ENCODE results near the gene ARL14.

DNA sequence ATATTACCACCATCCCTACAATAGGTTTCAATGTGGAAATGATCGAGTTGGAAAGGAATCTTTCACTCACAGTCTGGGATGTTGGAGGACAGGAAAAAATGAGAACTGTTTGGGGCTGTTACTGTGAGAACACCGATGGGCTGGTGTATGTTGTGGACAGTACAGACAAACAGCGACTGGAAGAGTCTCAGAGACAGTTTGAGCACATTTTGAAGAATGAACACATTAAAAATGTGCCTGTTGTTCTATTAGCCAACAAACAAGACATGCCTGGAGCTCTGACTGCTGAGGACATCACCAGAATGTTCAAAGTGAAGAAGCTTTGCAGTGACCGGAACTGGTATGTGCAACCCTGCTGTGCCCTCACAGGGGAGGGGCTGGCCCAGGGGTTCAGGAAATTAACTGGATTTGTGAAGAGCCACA lies 510 bp downstream of the ARL14 start:
- TF ChIP-seq, protein P1, sequence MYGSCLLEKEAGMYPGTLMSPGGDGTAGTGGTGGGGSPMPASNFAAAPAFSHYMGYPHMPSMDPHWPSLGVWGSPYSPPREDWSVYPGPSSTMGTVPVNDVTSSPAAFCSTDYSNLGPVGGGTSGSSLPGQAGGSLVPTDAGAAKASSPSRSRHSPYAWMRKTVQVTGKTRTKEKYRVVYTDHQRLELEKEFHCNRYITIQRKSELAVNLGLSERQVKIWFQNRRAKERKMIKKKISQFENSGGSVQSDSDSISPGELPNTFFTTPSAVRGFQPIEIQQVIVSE (CRISPR knock-in tag; IDR thresholded peaks at IDR 0.05; ENCODE audit: borderline replicate concordance): no peak
- TF ChIP-seq, protein P2, sequence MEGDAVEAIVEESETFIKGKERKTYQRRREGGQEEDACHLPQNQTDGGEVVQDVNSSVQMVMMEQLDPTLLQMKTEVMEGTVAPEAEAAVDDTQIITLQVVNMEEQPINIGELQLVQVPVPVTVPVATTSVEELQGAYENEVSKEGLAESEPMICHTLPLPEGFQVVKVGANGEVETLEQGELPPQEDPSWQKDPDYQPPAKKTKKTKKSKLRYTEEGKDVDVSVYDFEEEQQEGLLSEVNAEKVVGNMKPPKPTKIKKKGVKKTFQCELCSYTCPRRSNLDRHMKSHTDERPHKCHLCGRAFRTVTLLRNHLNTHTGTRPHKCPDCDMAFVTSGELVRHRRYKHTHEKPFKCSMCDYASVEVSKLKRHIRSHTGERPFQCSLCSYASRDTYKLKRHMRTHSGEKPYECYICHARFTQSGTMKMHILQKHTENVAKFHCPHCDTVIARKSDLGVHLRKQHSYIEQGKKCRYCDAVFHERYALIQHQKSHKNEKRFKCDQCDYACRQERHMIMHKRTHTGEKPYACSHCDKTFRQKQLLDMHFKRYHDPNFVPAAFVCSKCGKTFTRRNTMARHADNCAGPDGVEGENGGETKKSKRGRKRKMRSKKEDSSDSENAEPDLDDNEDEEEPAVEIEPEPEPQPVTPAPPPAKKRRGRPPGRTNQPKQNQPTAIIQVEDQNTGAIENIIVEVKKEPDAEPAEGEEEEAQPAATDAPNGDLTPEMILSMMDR (IDR thresholded peaks at IDR 0.05): no peak
- TF ChIP-seq TEAD4 (CRISPR knock-in tag; IDR thresholded peaks at IDR 0.05) (no peak), CREB1 (CRISPR knock-in tag; IDR thresholded peaks at IDR 0.05) (no peak), OVOL2 (CRISPR knock-in tag; IDR thresholded peaks at IDR 0.05; ENCODE audit: borderline replicate concordance) (no peak), TP53 (CRISPR knock-in tag; IDR thresholded peaks at IDR 0.05) (no peak)
- TF ChIP-seq, protein P3, sequence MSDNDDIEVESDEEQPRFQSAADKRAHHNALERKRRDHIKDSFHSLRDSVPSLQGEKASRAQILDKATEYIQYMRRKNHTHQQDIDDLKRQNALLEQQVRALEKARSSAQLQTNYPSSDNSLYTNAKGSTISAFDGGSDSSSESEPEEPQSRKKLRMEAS (CRISPR knock-in tag; IDR thresholded peaks at IDR 0.05): no peak
- TF ChIP-seq, protein P4, sequence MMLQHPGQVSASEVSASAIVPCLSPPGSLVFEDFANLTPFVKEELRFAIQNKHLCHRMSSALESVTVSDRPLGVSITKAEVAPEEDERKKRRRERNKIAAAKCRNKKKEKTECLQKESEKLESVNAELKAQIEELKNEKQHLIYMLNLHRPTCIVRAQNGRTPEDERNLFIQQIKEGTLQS (CRISPR knock-in tag; conservative IDR thresholded peaks at IDR 0.05): no peak
- TF ChIP-seq, protein P5, sequence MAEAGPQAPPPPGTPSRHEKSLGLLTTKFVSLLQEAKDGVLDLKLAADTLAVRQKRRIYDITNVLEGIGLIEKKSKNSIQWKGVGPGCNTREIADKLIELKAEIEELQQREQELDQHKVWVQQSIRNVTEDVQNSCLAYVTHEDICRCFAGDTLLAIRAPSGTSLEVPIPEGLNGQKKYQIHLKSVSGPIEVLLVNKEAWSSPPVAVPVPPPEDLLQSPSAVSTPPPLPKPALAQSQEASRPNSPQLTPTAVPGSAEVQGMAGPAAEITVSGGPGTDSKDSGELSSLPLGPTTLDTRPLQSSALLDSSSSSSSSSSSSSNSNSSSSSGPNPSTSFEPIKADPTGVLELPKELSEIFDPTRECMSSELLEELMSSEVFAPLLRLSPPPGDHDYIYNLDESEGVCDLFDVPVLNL (CRISPR knock-in tag; IDR thresholded peaks at IDR 0.05; ENCODE audit: borderline replicate concordance, low read depth): no peak
